Osteoblast (primary cell): Measurements from ENCODE around the gene DSE. TPM values are rescaled to one million over a fixed set of nuclear protein-coding genes. Genes with fewer than 3 reads are reported as not detected.

Experiments used
- DNase-seq: peaks from one replicate; pipeline ENCODE4 v3.0.0; 2011; ENCODE audit warnings: low spot score, mixed read lengths; ENCODE audit not compliant: insufficient read length; ENCODE audit errors: missing footprints
- H2AFZ ChIP-seq: 2 replicates; pipeline ENCODE4 v1.6.0; 2011; ENCODE audit warnings: mild to moderate bottlenecking, low read length
- H3K27ac ChIP-seq: 2 replicates; pipeline ENCODE4 v1.5.1; 2011; ENCODE audit warnings: mild to moderate bottlenecking, low read depth, low read length, moderate library complexity
- H3K27me3 ChIP-seq: 2 replicates; pipeline ENCODE4 v1.6.0; 2012; ENCODE audit warnings: mild to moderate bottlenecking, control low read depth, inconsistent platforms, low read length, moderate library complexity; ENCODE audit not compliant: insufficient read depth
- H3K36me3 ChIP-seq: 2 replicates; pipeline ENCODE4 v1.5.1; 2011; ENCODE audit warnings: mild to moderate bottlenecking, low read length, control low read depth, moderate library complexity; ENCODE audit not compliant: insufficient read depth
- H3K4me1 ChIP-seq: 2 replicates; pipeline ENCODE4 v1.5.1; 2011; ENCODE audit warnings: mild to moderate bottlenecking, low read length, control low read depth, moderate library complexity; ENCODE audit not compliant: insufficient read depth
- H3K4me2 ChIP-seq: 2 replicates; pipeline ENCODE4 v1.6.0; 2011; ENCODE audit warnings: mild to moderate bottlenecking, low read length; ENCODE audit not compliant: insufficient read depth
- H3K4me3 ChIP-seq: fragments of 200-600 bp; sonication (generic); 3 replicates; pipeline ENCODE4 v1.5.1; 2012; ENCODE audit warnings: mild to moderate bottlenecking, low read length, inconsistent platforms; ENCODE audit not compliant: insufficient read depth
- H3K79me2 ChIP-seq: 2 replicates; pipeline ENCODE4 v1.6.0; 2012; ENCODE audit warnings: mild to moderate bottlenecking, low read length, control low read depth, inconsistent platforms; ENCODE audit not compliant: insufficient read depth
- H3K9me3 ChIP-seq: 2 replicates; pipeline ENCODE4 v1.5.1; 2011; ENCODE audit warnings: low read depth, low read length, control low read depth
- H4K20me1 ChIP-seq: 2 replicates; pipeline ENCODE4 v1.6.0; 2012; ENCODE audit warnings: mild to moderate bottlenecking, low read length, control low read depth; ENCODE audit not compliant: insufficient read depth
- CTCF ChIP-seq: IDR thresholded peaks from 2 replicates; pipeline ENCODE4 v1.5.1; 2011; ENCODE audit warnings: mild to moderate bottlenecking, low read depth, low read length, moderate library complexity; ENCODE audit errors: extremely low read depth
- total RNA-seq: library from RNA; depleted of rRNA; stranded (reverse); fragments of >200 nt; gene quantifications from 2 replicates; pipeline ENCODE4 v1.2.3, GENCODE V29; 2012

The DSE gene
- total RNA-seq, 1 donor = 193 TPM

- Histone ChIP-seq H3K36me3 (no peaks in the 10 kb centered on the region), H3K4me2 (no peak overlapping the region)
Observed at GRCh38 chr6:116459927-116460326, 89.2 kb downstream of the DSE start.

GRCh38 chr6:116461331-116461931 is 90.7 kb downstream of the DSE start, which contains the start of gene CALHM6:
TSS of gene CALHM6 (plus strand) at chr6:116461375. CDS start at chr6:116461930, 555 bp downstream.
- DNase-seq = no peak
- H3K9me3 ChIP-seq = no peaks in the 10 kb centered on the region
- peaks cover 12% of the 10 kb centered on the region for H3K4me1 ChIP-seq
- no peak for TF ChIP-seq CTCF
- H3K79me2 ChIP-seq = no peaks in the 10 kb centered on the region
- H3K4me2 ChIP-seq = peak within 1 kb of the TSS; percentile 76
- no peak within 1 kb of the TSS for H3K27ac ChIP-seq
- H3K36me3 ChIP-seq = no peaks in the 10 kb centered on the region
- peak within 1 kb of the TSS; percentile 72 for H3K4me3 ChIP-seq
- H4K20me1 ChIP-seq = no peaks in the 10 kb centered on the region
- H3K27me3 ChIP-seq = peaks cover 8% of the 10 kb centered on the region
- peak within 1 kb of the TSS; percentile 76 for H2AFZ ChIP-seq

More at GRCh38 chr6:116459927-116460326, 89.2 kb downstream of the DSE start:
- no peak overlapping the region for H3K4me3 ChIP-seq
- no peak for TF ChIP-seq CTCF
- H3K79me2 ChIP-seq = no peaks in the 10 kb centered on the region
- H2AFZ ChIP-seq = no peak overlapping the region
- H3K27me3 ChIP-seq = peaks cover 8% of the 10 kb centered on the region
- no peaks in the 10 kb centered on the region for H4K20me1 ChIP-seq
- H3K9me3 ChIP-seq = no peaks in the 10 kb centered on the region
- peak; percentile 71 for DNase-seq
- H3K27ac ChIP-seq = no peak overlapping the region
- H3K4me1 ChIP-seq = peaks cover 12% of the 10 kb centered on the region

GRCh38 chr6:116461932-116462885 is 91.5 kb downstream of the DSE start:
- peaks cover 8% of the 10 kb centered on the region for H3K27me3 ChIP-seq
- no peaks in the 10 kb centered on the region for H3K36me3 ChIP-seq
- no peaks in the 10 kb centered on the region for H4K20me1 ChIP-seq
- peaks cover 12% of the 10 kb centered on the region for H3K4me1 ChIP-seq
- peak overlapping the region; percentile 76 for H2AFZ ChIP-seq
- no peaks in the 10 kb centered on the region for H3K9me3 ChIP-seq
- H3K27ac ChIP-seq = no peak overlapping the region
- no peak for TF ChIP-seq CTCF
- H3K4me3 ChIP-seq = peak overlapping the region; percentile 72
- H3K4me2 ChIP-seq = peak overlapping the region; percentile 76
- H3K79me2 ChIP-seq = no peaks in the 10 kb centered on the region
- peak; percentile 91 for DNase-seq

- DNase-seq = no peak
Observed at GRCh38 chr6:116463301-116463700, 92.6 kb downstream of the DSE start.

More at GRCh38 chr6:116463301-116463700, 92.6 kb downstream of the DSE start:
- no peaks in the 10 kb centered on the region for H4K20me1 ChIP-seq
- no peak overlapping the region for H2AFZ ChIP-seq
- H3K27ac ChIP-seq = no peak overlapping the region
- peaks cover 12% of the 10 kb centered on the region for H3K4me1 ChIP-seq
- no peaks in the 10 kb centered on the region for H3K79me2 ChIP-seq
- H3K36me3 ChIP-seq = no peaks in the 10 kb centered on the region
- H3K4me2 ChIP-seq = no peak overlapping the region
- H3K9me3 ChIP-seq = no peaks in the 10 kb centered on the region
- no peak overlapping the region for H3K4me3 ChIP-seq
- peaks cover 8% of the 10 kb centered on the region for H3K27me3 ChIP-seq
- no peak for TF ChIP-seq CTCF
